ENCODE results near the gene ZFP1.

ZFP1 gene

GRCh38 chr16:75109732-75110243, 38.5 kb upstream of the ZFP1 start:
- peaks cover 54% of the 10 kb centered on the region for H3K4me1 Mint-ChIP-seq (ENCODE audit: low read depth)

GRCh38 chr16:75110637-75111513, 37.4 kb upstream of the ZFP1 start:
- peak overlapping the region; percentile 73 for H3K4me3 Mint-ChIP-seq
- peak overlapping the region; percentile 79 for H3K27ac Mint-ChIP-seq
- H3K27me3 Mint-ChIP-seq = peaks cover 11% of the 10 kb centered on the region
- H3K36me3 Mint-ChIP-seq (ENCODE audit: low read depth) = no peaks in the 10 kb centered on the region
- no peaks in the 10 kb centered on the region for H3K9me3 Mint-ChIP-seq
- peaks cover 49% of the 10 kb centered on the region for H3K4me1 Mint-ChIP-seq (ENCODE audit: low read depth)

More at GRCh38 chr16:75109732-75110243, 38.5 kb upstream of the ZFP1 start:
- H3K4me3 Mint-ChIP-seq = peak overlapping the region; percentile 73
- H3K36me3 Mint-ChIP-seq (ENCODE audit: low read depth) = no peaks in the 10 kb centered on the region
- H3K27me3 Mint-ChIP-seq = peaks cover 11% of the 10 kb centered on the region
- H3K9me3 Mint-ChIP-seq = no peaks in the 10 kb centered on the region
- H3K27ac Mint-ChIP-seq = peak overlapping the region; percentile 88

DNA sequence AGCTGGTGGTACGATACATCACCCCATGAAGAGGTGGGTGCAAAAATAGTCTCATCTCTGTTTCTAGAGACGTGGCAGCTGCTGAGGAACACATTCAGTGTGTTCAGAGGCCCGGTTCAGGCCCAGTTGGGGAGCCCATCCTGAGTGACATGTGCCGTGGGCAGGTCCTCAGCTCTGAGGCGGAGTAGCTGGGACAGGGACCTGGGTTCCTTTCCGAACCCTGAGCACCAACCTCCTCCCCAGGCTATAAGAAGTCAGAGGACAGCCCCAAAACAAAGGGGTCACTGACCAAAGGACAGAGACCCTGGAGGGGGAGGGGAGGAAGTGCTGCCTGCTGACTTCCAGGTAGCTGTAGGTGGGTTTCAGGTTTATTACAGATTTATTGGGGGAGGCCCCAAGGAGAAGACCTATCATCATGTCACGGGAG, 36.8 kb upstream of the ZFP1 start:
- Mint-ChIP-seq H3K36me3 (ENCODE audit: low read depth) (no peaks in the 10 kb centered on the region), H3K27ac (no peak overlapping the region), H3K4me1 (ENCODE audit: low read depth) (peaks cover 46% of the 10 kb centered on the region), H3K9me3 (no peaks in the 10 kb centered on the region), H3K27me3 (peaks cover 11% of the 10 kb centered on the region), H3K4me3 (no peak overlapping the region)

GRCh38 chr16:75111961-75112733, 36.2 kb upstream of the ZFP1 start:
- Mint-ChIP-seq H3K9me3 (no peaks in the 10 kb centered on the region), H3K4me3 (no peak overlapping the region)

GRCh38 chr16:75112734-75113491, 35.4 kb upstream of the ZFP1 start:
- Mint-ChIP-seq H3K27ac (no peak overlapping the region), H3K4me1 (ENCODE audit: low read depth) (peaks cover 42% of the 10 kb centered on the region), H3K36me3 (ENCODE audit: low read depth) (no peaks in the 10 kb centered on the region), H3K4me3 (no peak overlapping the region), H3K27me3 (peaks cover 11% of the 10 kb centered on the region), H3K9me3 (no peaks in the 10 kb centered on the region)

More at GRCh38 chr16:75111961-75112733, 36.2 kb upstream of the ZFP1 start:
- Mint-ChIP-seq H3K27me3 (peaks cover 11% of the 10 kb centered on the region), H3K36me3 (ENCODE audit: low read depth) (no peaks in the 10 kb centered on the region), H3K27ac (no peak overlapping the region), H3K4me1 (ENCODE audit: low read depth) (peaks cover 44% of the 10 kb centered on the region)

- peaks cover 36% of the 10 kb centered on the region for H3K4me1 Mint-ChIP-seq (ENCODE audit: low read depth)
- H3K9me3 Mint-ChIP-seq = no peaks in the 10 kb centered on the region
- H3K27ac Mint-ChIP-seq = no peak overlapping the region
- peaks cover 13% of the 10 kb centered on the region for H3K27me3 Mint-ChIP-seq
- no peak overlapping the region for H3K4me3 Mint-ChIP-seq
- H3K36me3 Mint-ChIP-seq (ENCODE audit: low read depth) = no peaks in the 10 kb centered on the region
Measured at GRCh38 chr16:75113541-75114121, 34.7 kb upstream of the ZFP1 start.

GRCh38 chr16:75114179-75114945, 34.0 kb upstream of the ZFP1 start:
- Mint-ChIP-seq H3K27ac (no peak overlapping the region), H3K9me3 (no peaks in the 10 kb centered on the region), H3K4me1 (ENCODE audit: low read depth) (peaks cover 29% of the 10 kb centered on the region), H3K36me3 (ENCODE audit: low read depth) (no peaks in the 10 kb centered on the region), H3K4me3 (no peak overlapping the region), H3K27me3 (peaks cover 16% of the 10 kb centered on the region)

DNA sequence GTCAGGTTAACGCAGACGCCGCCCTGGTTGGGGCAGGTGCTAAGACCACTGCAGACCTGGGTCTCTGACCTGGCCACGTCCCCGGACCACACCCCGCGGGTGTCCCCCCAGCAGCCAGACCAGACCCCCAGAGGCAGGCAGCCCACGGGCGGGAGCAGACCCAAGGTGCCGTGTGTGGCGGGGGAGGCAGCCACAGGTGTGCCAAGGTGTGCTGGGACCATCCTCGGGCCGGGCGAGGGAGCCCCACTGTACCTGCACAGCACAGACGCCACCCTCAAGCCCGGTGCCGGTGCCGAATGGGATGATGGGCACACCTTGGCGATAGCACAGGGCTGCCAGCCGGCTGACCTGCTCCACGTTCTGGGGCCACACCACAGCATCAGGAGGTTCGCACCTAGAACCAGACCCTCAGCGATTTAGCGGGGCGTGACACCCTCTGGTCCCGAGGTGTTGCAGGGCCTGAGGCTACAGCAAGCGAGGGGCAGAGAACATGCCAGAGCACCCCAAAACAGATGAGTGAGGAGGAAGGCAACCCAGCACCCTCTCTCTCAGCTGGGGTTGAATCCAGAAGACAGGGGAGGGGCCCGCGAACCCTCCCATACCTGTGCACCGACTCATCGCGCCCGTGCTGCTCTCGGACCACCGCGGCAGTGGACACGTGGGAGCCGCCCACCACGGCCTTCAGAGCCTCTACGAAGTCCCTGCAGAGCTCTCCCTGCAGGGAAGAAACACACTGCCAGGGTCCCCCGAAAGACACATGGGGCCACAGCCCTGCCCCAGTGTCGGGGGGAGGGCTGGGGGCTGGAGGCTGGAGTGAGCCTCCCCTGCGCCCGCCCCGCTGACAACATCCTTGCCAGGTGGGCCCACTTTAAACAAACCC, 33.1 kb upstream of the ZFP1 start:
- Mint-ChIP-seq H3K9me3 (no peaks in the 10 kb centered on the region), H3K27me3 (peaks cover 16% of the 10 kb centered on the region), H3K36me3 (ENCODE audit: low read depth) (no peaks in the 10 kb centered on the region), H3K4me1 (ENCODE audit: low read depth) (peaks cover 20% of the 10 kb centered on the region), H3K27ac (no peak overlapping the region), H3K4me3 (no peak overlapping the region)

GRCh38 chr16:75116081-75116910, 32.0 kb upstream of the ZFP1 start, which contains the start of gene LDHD:
TSS of gene LDHD (minus strand) at chr16:75116780. CDS start at chr16:75116720, 60 bp downstream.
- H3K27ac Mint-ChIP-seq = no peak within 1 kb of the TSS
- H3K27me3 Mint-ChIP-seq = peaks cover 16% of the 10 kb centered on the region
- peaks cover 1% of the 10 kb centered on the region for H3K9me3 Mint-ChIP-seq
- H3K4me1 Mint-ChIP-seq (ENCODE audit: low read depth) = peaks cover 9% of the 10 kb centered on the region
- no peak within 1 kb of the TSS for H3K4me3 Mint-ChIP-seq
- H3K36me3 Mint-ChIP-seq (ENCODE audit: low read depth) = no peaks in the 10 kb centered on the region

DNA sequence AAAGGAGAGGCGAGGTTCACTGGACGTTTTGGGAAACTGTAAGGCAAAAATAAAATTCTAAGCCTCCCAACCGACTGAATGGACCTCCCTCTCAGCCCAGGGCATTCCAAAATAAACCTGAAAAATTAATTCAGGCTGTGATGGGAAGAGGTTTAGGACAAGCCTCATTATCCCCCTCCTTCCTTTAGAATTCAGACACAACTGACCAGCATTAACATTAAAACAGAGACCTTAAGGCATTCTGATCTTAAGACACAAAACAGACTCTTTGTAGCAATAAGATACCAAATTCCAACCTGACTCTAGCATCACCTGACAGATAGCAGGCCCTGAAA, 31.4 kb upstream of the ZFP1 start:
- Mint-ChIP-seq H3K4me1 (ENCODE audit: low read depth) (peaks cover 3% of the 10 kb centered on the region), H3K36me3 (ENCODE audit: low read depth) (peaks cover 1% of the 10 kb centered on the region), H3K27me3 (peaks cover 16% of the 10 kb centered on the region), H3K4me3 (no peak overlapping the region), H3K9me3 (peaks cover 4% of the 10 kb centered on the region), H3K27ac (no peak overlapping the region)

- H3K4me3 Mint-ChIP-seq = no peak overlapping the region
- H3K4me1 Mint-ChIP-seq (ENCODE audit: low read depth) = no peaks in the 10 kb centered on the region
- peaks cover 12% of the 10 kb centered on the region for H3K9me3 Mint-ChIP-seq
- peaks cover 5% of the 10 kb centered on the region for H3K36me3 Mint-ChIP-seq (ENCODE audit: low read depth)
- H3K27me3 Mint-ChIP-seq = peaks cover 6% of the 10 kb centered on the region
- no peak overlapping the region for H3K27ac Mint-ChIP-seq
Measured at GRCh38 chr16:75118943-75119539, 29.3 kb upstream of the ZFP1 start.

DNA sequence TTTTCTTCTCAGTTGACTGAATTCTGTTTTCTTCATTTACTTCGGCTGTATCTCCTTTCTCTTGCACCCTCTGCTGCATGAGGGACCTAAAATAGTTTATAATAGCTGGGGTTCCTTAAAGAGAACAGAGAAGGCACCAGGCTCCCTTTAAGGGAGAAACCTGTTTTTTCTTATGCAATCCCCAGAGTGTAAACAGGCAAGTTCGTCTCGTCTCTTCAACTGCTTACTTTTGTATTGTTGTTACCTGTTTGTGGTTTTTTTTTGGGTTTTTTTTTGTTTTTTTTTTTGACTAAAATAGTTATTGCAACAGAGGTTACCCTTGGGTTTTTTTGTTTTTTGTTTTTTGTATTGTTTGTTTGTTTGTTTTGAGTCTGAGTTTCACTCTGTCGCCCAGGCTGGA, 28.1 kb upstream of the ZFP1 start:
- Mint-ChIP-seq H3K27ac (no peak overlapping the region), H3K9me3 (peaks cover 12% of the 10 kb centered on the region), H3K4me3 (no peak overlapping the region), H3K4me1 (ENCODE audit: low read depth) (no peaks in the 10 kb centered on the region), H3K27me3 (peaks cover 6% of the 10 kb centered on the region), H3K36me3 (ENCODE audit: low read depth) (peaks cover 5% of the 10 kb centered on the region)
